Nephron progenitor cell (in vitro differentiated cells): ENCODE results near the gene TMEM192.
"Not testable (repeated sequence)": the region's sequence is repeated elsewhere in the genome, so short reads cannot be mapped to it uniquely, and the experiment has no call there.

Experiments used
- DNase-seq: peaks from one replicate; pipeline ENCODE4 v3.0.0; 2021
- H3K27ac Mint-ChIP-seq: 2 replicates; pipeline ENCODE4 v1.8.0; 2021; ENCODE audit warnings: mild to moderate bottlenecking, moderate library complexity, mixed read lengths
- H3K27me3 Mint-ChIP-seq: 2 replicates; pipeline ENCODE4 v1.8.0; 2021; ENCODE audit warnings: mild to moderate bottlenecking, low read depth, mixed read lengths; ENCODE audit not compliant: poor library complexity
- H3K36me3 Mint-ChIP-seq: 2 replicates; pipeline ENCODE4 v1.8.0; 2021; ENCODE audit warnings: low read depth, mixed read lengths
- H3K4me1 Mint-ChIP-seq: 2 replicates; pipeline ENCODE4 v1.8.0; 2021; ENCODE audit warnings: mixed read lengths
- H3K4me3 Mint-ChIP-seq: 2 replicates; pipeline ENCODE4 v1.8.0; 2021; ENCODE audit warnings: mild to moderate bottlenecking, moderate library complexity, mixed read lengths
- H3K9me3 Mint-ChIP-seq: 2 replicates; pipeline ENCODE4 v1.8.0; 2021; ENCODE audit warnings: mild to moderate bottlenecking, moderate library complexity, mixed read lengths
- CTCF ChIP-seq: fragments of 200-600 bp; sonication (generic); IDR thresholded peaks from 2 replicates; pipeline ENCODE4 v1.5.0; 2021; ENCODE audit warnings: antibody characterized with exemption

Gene TMEM192

DNA sequence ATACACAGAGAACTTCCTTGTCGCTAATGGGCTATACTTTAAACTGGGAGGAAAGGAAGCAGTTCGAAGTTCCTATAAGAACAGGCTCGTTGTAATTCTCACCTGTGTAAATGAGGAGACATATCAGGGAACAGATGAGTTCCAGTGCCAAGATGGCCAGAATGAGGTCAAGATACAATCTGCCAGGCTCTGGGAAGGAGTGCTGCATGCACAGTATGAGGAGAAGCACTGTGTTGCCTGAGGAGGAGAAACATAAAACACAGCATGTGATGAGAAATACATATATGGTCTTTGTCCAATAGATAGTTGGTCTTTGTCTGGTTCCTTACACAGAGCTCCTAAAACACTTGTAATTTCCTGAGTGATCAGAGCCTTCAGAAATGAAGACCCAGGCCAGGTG lies 24.3 kb downstream of the TMEM192 start:
- peaks cover 63% of the 10 kb centered on the region for H3K36me3 Mint-ChIP-seq
- no peak for TF ChIP-seq CTCF
- no peaks in the 10 kb centered on the region for H3K9me3 Mint-ChIP-seq
- H3K27ac Mint-ChIP-seq: peak overlapping the region; percentile 77
- H3K27me3 Mint-ChIP-seq: no peaks in the 10 kb centered on the region
- DNase-seq: no peak
- no peaks in the 10 kb centered on the region for H3K4me1 Mint-ChIP-seq
- H3K4me3 Mint-ChIP-seq: no peak overlapping the region

DNA sequence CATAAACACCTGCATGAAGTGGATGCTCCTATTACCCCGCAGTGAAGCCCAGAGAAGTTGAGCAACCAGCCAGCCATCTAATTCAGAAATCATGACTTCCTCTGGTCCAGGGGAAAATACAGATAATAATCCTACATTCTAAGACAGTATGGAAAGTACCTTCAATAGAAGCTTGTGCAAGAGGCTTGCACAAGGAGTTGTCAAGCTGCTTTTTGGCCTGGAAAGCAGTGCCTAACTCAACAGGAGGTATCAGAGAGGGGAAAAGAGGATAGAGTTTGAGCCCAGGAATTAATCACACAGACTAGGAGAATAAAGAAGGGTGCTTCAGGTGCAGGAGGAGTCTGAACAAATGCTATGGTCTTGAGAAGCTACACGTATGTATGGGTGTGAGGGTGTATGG lies 26.7 kb downstream of the TMEM192 start:
- no peak overlapping the region for H3K27ac Mint-ChIP-seq
- no peaks in the 10 kb centered on the region for H3K9me3 Mint-ChIP-seq
- no peaks in the 10 kb centered on the region for H3K4me1 Mint-ChIP-seq
- peaks cover 46% of the 10 kb centered on the region for H3K36me3 Mint-ChIP-seq
- no peak for TF ChIP-seq CTCF
- H3K27me3 Mint-ChIP-seq: no peaks in the 10 kb centered on the region
- no peak overlapping the region for H3K4me3 Mint-ChIP-seq
- no peak for DNase-seq

GRCh38 chr4:165084787-165085186 lies 27.9 kb downstream of the TMEM192 start:
- not testable (repeated sequence) for H3K4me1 Mint-ChIP-seq, H3K27me3 Mint-ChIP-seq, H3K9me3 Mint-ChIP-seq, H3K27ac Mint-ChIP-seq, DNase-seq, H3K4me3 Mint-ChIP-seq
- H3K36me3 Mint-ChIP-seq: peaks cover 40% of the 10 kb centered on the region

DNA sequence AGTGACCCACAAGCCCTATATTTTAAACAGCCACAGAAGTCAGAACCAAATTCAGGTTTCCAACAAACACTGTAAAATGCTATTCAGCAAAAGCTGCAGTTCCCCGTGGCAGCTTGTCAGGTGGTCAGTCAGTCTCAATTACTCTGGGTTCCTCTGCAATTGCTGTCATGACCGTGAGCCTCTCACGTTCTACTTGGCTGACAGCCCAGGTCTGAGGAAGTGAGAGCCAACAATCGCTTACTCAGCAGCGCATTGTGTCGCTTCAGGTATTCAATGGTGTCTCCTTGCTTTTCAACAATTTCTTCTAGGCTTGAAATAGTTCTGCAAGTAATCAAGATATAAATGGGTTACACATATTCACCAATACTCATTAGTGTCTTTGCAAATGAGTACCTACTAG lies 33.2 kb downstream of the TMEM192 start:
- no peak overlapping the region for H3K4me3 Mint-ChIP-seq
- no peaks in the 10 kb centered on the region for H3K27me3 Mint-ChIP-seq
- no peaks in the 10 kb centered on the region for H3K4me1 Mint-ChIP-seq
- H3K27ac Mint-ChIP-seq: no peak overlapping the region
- no peak for TF ChIP-seq CTCF
- peaks cover 27% of the 10 kb centered on the region for H3K36me3 Mint-ChIP-seq
- no peak for DNase-seq
- H3K9me3 Mint-ChIP-seq: no peaks in the 10 kb centered on the region

DNA sequence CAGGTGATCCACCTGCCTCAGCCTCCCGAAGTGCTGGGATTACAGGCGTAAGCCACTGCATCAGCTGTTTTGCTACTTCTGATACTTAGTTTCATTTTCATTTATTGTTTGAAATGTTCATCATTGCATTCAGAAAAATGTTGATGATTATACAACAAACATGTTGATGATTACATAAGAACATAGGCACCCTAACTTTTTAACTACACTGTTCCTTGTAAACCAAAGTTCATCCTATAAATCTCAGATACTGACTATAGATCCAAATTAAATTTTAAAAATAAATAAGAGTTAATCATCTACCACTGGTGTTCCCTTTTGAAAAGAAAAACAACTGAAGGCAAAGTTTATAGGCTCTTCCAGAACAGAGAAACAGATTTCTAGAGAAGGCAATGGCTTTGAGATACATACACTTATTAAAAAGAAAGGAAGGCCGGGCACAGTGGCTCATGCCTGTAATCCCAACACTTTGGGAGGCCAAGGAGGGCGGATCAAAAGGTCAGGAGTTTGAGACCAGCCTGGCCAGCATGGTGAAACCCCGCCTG lies 35.6 kb downstream of the TMEM192 start:
- H3K4me1 Mint-ChIP-seq: peaks cover 14% of the 10 kb centered on the region
- H3K9me3 Mint-ChIP-seq: no peaks in the 10 kb centered on the region
- H3K36me3 Mint-ChIP-seq: peaks cover 31% of the 10 kb centered on the region
- no peak for TF ChIP-seq CTCF
- DNase-seq: no peak
- no peak overlapping the region for H3K27ac Mint-ChIP-seq
- H3K27me3 Mint-ChIP-seq: no peaks in the 10 kb centered on the region
- no peak overlapping the region for H3K4me3 Mint-ChIP-seq

- H3K27ac Mint-ChIP-seq, DNase-seq, H3K9me3 Mint-ChIP-seq, H3K27me3 Mint-ChIP-seq, H3K4me3 Mint-ChIP-seq: not testable (repeated sequence)
- Mint-ChIP-seq H3K36me3 (peaks cover 29% of the 10 kb centered on the region), H3K4me1 (peaks cover 14% of the 10 kb centered on the region)
Observed at GRCh38 chr4:165073346-165073745, 39.3 kb downstream of the TMEM192 start.

GRCh38 chr4:165070560-165070959 lies 42.1 kb downstream of the TMEM192 start:
- H3K4me3 Mint-ChIP-seq: no peak overlapping the region
- H3K4me1 Mint-ChIP-seq: peaks cover 14% of the 10 kb centered on the region
- H3K36me3 Mint-ChIP-seq: peaks cover 10% of the 10 kb centered on the region
- no peaks in the 10 kb centered on the region for H3K27me3 Mint-ChIP-seq
- TF ChIP-seq CTCF: no peak
- H3K9me3 Mint-ChIP-seq: no peaks in the 10 kb centered on the region
- DNase-seq: no peak
- no peak overlapping the region for H3K27ac Mint-ChIP-seq
